Lower leg skin (tissue), 4 donors: ENCODE results near the gene SNRNP200. TPM values are rescaled to one million over a fixed set of nuclear protein-coding genes. Genes with fewer than 3 reads are reported as not detected.

Source experiments
- DNase-seq, 2 donors: peaks; one replicate each; pipeline ENCODE4 v3.0.0-alpha.2; 2019; ENCODE audit warnings: low spot score in 2 of 2
- H3K4me3 ChIP-seq: fragments of 200-600 bp; sonication (generic); 2 replicates; pipeline ENCODE4 v1.5.1; 2017; ENCODE audit warnings: mild to moderate bottlenecking, low read depth; ENCODE audit not compliant: poor library complexity, severe bottlenecking
- POLR2A ChIP-seq, 2 donors: fragments of 450-650 bp; IDR thresholded peaks; one replicate each; pipeline ENCODE4 v1.6.1; 2016 to 2017; ENCODE audit warnings: antibody characterized with exemption in 2 of 2, mild to moderate bottlenecking in 1 of 2, moderate library complexity in 1 of 2
- WGBS, 2 donors: methylation state at CpG; one replicate each; pipeline ENCODE4 v1.1.5; 2018; 5-methylcytosine and 5-hydroxymethylcytosine counted together
- intact Hi-C: fragments of 100-400 bp; cut with DNase I; formaldehyde crosslinking; loops from one replicate; pipeline ENCODE4 v1.15.0; 2023; ENCODE audit warnings: low total_unique reads
- total RNA-seq, 4 donors: library from RNA; depleted of rRNA; stranded (reverse); fragments of >200 nt; gene quantifications; one replicate each; pipeline ENCODE4 v1.1.0, GENCODE V29; 2016
- TF ChIP-seq, protein P1 (sequence below), 3 donors: fragments of 450-650 bp; IDR thresholded peaks; one replicate each; pipeline ENCODE4 v1.5.1; 2016; ENCODE audit warnings: antibody characterized with exemption in 3 of 3, mild to moderate bottlenecking in 3 of 3, moderate library complexity in 2 of 3

The SNRNP200 gene
- total RNA-seq, 4 donors from 2014 or later, result 73.4 to 94.0 (median 87.5) TPM

DNA sequence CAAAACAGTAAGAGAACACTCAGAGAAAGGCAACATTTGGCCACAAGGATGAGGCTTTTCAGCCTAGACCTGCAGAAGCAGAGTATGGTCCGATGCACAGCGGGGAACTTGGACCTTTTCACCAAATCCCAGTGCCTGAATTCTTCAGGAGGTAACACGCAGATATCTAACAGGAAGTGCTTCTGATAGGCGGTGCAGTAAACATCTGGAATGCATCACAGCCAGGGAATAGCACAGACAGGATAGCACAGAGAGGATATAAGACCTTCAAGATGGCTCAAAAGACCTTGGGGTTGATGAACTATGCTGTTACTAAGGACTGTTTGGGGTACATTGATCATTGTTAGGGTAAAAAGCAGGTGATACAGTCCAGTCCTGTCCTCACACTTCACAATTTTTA lies 41.3 kb downstream of the SNRNP200 start:
- no peak for DNase-seq
- intact Hi-C loops, result no loop called here
- WGBS, 2 donors, result 48 to 57% methylated on average over 4 of the region's 4 CpGs
- TF ChIP-seq, protein P1, sequence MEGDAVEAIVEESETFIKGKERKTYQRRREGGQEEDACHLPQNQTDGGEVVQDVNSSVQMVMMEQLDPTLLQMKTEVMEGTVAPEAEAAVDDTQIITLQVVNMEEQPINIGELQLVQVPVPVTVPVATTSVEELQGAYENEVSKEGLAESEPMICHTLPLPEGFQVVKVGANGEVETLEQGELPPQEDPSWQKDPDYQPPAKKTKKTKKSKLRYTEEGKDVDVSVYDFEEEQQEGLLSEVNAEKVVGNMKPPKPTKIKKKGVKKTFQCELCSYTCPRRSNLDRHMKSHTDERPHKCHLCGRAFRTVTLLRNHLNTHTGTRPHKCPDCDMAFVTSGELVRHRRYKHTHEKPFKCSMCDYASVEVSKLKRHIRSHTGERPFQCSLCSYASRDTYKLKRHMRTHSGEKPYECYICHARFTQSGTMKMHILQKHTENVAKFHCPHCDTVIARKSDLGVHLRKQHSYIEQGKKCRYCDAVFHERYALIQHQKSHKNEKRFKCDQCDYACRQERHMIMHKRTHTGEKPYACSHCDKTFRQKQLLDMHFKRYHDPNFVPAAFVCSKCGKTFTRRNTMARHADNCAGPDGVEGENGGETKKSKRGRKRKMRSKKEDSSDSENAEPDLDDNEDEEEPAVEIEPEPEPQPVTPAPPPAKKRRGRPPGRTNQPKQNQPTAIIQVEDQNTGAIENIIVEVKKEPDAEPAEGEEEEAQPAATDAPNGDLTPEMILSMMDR (IDR thresholded peaks at IDR 0.05), result no peak
- TF ChIP-seq POLR2A (IDR thresholded peaks at IDR 0.05), result no peak
- H3K4me3 ChIP-seq, result no peak overlapping the region

DNA sequence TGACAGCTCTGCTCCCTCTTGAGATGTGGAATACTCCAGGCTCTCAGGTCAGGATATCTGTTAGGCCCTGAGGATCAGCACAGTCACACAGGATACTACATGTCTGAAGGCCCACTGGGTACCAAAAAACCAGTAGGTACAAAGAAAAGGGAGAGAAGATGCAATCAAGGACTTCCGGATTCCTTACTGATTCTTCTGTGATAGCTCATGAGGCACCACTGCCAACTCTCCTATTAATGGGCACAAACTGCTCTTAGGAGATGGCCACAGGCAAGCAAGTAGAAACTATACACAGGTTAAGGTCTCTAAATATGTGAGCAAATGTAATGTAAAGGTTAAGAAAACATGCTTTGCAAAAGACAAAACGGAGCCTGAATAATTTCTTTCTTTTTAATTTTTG lies 43.0 kb downstream of the SNRNP200 start:
- no peak overlapping the region for H3K4me3 ChIP-seq
- DNase-seq, result no peak
- WGBS, 2 donors, result 61 to 62% methylated on average over 2 of the region's 2 CpGs
- TF ChIP-seq, protein P1 (IDR thresholded peaks at IDR 0.05), result no peak
- no peak for TF ChIP-seq POLR2A (IDR thresholded peaks at IDR 0.05)
- intact Hi-C loops, result no loop called here

DNA sequence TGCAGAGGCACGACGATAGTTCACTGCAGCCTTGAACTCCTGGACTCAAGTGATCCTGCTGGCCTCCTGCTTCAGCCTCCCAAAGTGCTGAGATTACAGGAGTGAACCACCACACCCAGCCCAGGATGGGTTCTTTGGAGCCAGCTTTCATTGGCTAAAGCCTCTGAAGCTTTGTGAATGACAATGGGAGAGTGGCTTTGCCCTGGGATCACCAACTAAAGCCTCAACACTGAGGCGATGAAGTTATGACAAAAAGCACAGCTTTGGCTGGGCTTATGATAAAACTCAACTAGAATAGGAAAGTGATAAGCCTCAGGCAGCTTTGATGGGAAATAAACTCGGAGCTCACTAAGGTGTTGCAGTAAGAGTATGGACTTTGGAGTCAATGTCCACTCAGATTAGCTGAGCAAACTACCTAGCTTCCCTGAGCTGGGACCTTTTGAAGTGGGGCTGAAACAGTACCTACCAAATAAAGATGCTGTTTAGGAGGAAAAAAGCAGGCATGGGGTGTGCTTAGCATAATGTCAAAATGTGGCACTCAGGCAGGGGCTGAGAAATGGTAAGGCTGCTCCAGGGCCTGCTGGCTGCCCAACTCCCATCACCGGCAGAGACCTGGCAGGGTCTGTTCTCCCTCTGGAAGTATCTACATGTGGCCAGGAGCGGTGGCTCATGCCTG lies 43.9 kb downstream of the SNRNP200 start:
- intact Hi-C loops, result no loop called here
- 86 to 88% methylated on average over 6 of the region's 6 CpGs for WGBS, 2 donors
- TF ChIP-seq, protein P1 (IDR thresholded peaks at IDR 0.05), result no peak
- no peak for TF ChIP-seq POLR2A (IDR thresholded peaks at IDR 0.05)
- DNase-seq, result no peak
- no peak overlapping the region for H3K4me3 ChIP-seq

DNA sequence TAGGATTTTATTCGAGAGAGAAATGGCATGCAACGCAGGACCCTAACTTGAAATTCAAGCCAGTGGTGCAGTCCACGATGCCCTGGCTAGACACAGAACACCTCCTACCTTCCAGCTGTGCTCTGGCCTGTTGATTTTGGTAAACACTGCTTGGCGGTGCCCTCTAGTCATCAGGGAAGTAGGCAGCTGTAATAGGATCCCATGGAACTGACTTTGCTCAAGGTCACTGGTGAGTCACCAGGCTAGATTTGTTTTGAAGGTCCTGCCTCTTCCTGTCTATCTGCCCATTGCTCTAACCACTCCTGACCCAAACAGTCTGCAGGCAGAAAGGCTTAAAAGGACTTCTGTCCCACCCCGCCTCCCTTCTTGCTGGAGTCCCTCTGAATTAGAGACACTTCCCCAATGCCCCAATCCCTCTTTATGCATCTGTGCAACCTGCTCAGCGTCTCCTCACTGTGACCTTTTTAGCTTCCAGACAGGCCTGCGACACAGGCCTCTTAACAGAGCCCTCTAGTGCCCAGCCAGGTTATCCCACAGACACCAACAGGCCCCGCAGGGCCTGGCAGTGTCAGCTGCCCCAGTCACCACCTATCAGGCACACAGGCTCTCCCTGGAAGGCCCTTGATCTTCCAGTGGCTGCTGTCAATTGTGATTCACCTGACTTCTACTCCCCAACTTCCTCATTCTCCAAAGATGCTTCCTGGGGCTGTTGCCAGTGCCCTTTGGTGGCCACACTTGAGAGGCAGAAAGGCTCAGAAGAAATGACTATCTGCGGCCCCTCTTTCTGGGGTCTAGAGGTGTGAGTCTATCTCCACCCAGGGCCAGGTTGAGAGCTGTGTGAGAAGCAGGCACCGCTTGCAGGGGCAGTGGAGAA lies 44.7 kb downstream of the SNRNP200 start:
- no peak overlapping the region for H3K4me3 ChIP-seq
- DNase-seq, result peak in 1 of 2 donors; percentile 64

DNA sequence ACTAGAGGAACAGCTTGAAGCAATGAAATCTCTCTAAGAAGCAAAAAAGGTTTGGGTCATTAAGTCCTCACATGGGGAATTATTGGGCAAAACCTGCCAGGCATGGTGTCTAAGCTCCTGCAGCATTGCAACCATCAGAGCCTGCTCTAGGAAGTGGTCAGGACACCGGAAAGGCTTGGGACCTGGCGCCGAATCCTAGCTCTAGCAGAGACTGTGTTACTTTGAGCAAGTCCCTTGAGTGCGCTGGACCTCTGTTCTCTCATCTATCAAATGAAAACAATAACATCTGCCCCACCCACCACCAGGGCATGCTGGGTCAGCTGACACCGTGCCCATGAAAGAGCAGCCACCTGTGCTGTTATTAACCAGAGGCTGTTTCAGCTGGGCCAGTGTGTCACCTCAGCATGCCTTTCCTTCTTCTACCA lies 45.8 kb downstream of the SNRNP200 start:
- no peak for TF ChIP-seq POLR2A (IDR thresholded peaks at IDR 0.05)
- TF ChIP-seq, protein P1 (IDR thresholded peaks at IDR 0.05), result no peak
- intact Hi-C loops, result no loop called here
- no peak overlapping the region for H3K4me3 ChIP-seq
- 55 to 77% methylated on average over 5 of the region's 5 CpGs for WGBS, 2 donors
- DNase-seq, result no peak

More for the DNA sequence above, 44.7 kb downstream of the SNRNP200 start:
- intact Hi-C loops, result no loop called here
- TF ChIP-seq POLR2A (IDR thresholded peaks at IDR 0.05), result no peak
- TF ChIP-seq, protein P1 (IDR thresholded peaks at IDR 0.05), result peak in 1 of 3 donors; percentile 72
- WGBS, 2 donors, result 46 to 47% methylated on average over 10 of the region's 10 CpGs
